ENCODE results near the gene THSD4.

DNA sequence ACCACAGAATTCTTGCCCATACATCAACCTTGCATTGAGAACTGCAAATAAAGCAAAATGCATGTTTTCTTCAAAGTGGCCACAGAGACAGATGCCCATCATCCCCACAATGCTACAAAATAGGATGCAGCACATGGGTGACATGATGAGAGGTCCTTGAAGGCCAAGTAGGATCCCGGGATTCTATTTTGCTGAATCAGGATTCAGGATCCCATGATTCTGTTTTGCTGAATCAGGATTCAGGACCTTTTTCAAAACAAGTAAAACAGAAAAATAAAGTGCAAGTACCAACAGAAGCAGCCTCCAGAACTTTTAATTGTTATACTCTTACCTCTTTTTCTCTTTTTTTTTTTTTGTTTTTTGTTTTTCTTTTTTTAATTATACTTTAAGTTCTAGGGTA, 453.0 kb downstream of the THSD4 start:
- TF ChIP-seq, protein P1, sequence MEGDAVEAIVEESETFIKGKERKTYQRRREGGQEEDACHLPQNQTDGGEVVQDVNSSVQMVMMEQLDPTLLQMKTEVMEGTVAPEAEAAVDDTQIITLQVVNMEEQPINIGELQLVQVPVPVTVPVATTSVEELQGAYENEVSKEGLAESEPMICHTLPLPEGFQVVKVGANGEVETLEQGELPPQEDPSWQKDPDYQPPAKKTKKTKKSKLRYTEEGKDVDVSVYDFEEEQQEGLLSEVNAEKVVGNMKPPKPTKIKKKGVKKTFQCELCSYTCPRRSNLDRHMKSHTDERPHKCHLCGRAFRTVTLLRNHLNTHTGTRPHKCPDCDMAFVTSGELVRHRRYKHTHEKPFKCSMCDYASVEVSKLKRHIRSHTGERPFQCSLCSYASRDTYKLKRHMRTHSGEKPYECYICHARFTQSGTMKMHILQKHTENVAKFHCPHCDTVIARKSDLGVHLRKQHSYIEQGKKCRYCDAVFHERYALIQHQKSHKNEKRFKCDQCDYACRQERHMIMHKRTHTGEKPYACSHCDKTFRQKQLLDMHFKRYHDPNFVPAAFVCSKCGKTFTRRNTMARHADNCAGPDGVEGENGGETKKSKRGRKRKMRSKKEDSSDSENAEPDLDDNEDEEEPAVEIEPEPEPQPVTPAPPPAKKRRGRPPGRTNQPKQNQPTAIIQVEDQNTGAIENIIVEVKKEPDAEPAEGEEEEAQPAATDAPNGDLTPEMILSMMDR (conservative IDR thresholded peaks at IDR 0.05 in 1 of 2, IDR thresholded peaks at IDR 0.05 in 1 of 2; ENCODE audit: low read depth in 1 of 2, low read length in 2 of 2), result no peak
- no peak for TF ChIP-seq EZH2 (IDR thresholded peaks at IDR 0.05; ENCODE audit: low read length, missing control alignments)

Measured in fibroblast of lung (primary cell).